H1 (cell line): Measurements from ENCODE around the gene USP16. TPM values are rescaled to one million over a fixed set of nuclear protein-coding genes. Genes with fewer than 3 reads are reported as not detected.

ENCODE experiments used
- RAD21 ChIP-seq, 2 experiments: IDR thresholded peaks in 1 of 2; conservative IDR thresholded peaks in 1 of 2; 2 replicates each; pipeline ENCODE4 v1.6.1; 2011; ENCODE audit warnings: low read depth in 2 of 2, low read length in 2 of 2, improper control_type of control experiment in 1 of 2, inconsistent platforms in 1 of 2, mild to moderate bottlenecking in 1 of 2, moderate library complexity in 1 of 2
- TCF12 ChIP-seq: IDR thresholded peaks from 2 replicates; pipeline ENCODE4 v1.6.1; 2011; ENCODE audit warnings: low read depth, mild to moderate bottlenecking, low read length
- polyA plus RNA-seq, 7 experiments: library from polyadenylated mRNA; depleted of rRNA in 3 of 7; stranded (reverse) in 5 of 7; unstranded in 2 of 7; fragments of >200 nt in 5 of 7; fragments of 200-250 nt in 2 of 7; gene quantifications; 1 replicate in 5 of 7; 2 replicates in 1 of 7; 4 replicates in 1 of 7; pipeline versions ENCODE4 v1.2.1 to v1.2.3, GENCODE V29; 2011 to 2013; ENCODE audit warnings: missing spikeins in 2 of 7, mixed read lengths in 2 of 7
- total RNA-seq: library from RNA; stranded (reverse); fragmentation: NEBNext Ultra II Directional; extraction: Animal tissue kit (Norgen Biotek cat#: 25700); gene quantifications from 2 replicates; pipeline ENCODE4 v1.2.1, GENCODE V29; 2021

USP16 gene
- total and polyA plus RNA-seq, 2 of the 8 experiments (the other 6 are each of a cell fraction or from before 2014, with no cell fraction given), result 3.4 to 19.1 TPM

- TF ChIP-seq RAD21 (IDR thresholded peaks at IDR 0.05 in 1 of 2, conservative IDR thresholded peaks at IDR 0.05 in 1 of 2; ENCODE audit: low read depth in 2 of 2, low read length in 2 of 2) (no peak), TCF12 (no peak)
These were observed 5.9 kb upstream of the USP16 start (continued) for GRCh38 chr21:29018540-29018939.
